HG02840 (cell line): ENCODE data around the gene SPON1.
"Not testable (repeated sequence)": the region's sequence is repeated elsewhere in the genome, so short reads cannot be mapped to it uniquely, and the experiment has no call there.

ENCODE experiments used
- ATAC-seq: cut with Tn5 transposase; IDR thresholded peaks from one replicate; pipeline ENCODE4 v1.9.1; 2021; ENCODE audit warnings: mild to moderate bottlenecking, moderate library complexity, moderate number of reproducible peaks; ENCODE audit not compliant: unreplicated experiment, low FRiP score

The SPON1 gene

DNA sequence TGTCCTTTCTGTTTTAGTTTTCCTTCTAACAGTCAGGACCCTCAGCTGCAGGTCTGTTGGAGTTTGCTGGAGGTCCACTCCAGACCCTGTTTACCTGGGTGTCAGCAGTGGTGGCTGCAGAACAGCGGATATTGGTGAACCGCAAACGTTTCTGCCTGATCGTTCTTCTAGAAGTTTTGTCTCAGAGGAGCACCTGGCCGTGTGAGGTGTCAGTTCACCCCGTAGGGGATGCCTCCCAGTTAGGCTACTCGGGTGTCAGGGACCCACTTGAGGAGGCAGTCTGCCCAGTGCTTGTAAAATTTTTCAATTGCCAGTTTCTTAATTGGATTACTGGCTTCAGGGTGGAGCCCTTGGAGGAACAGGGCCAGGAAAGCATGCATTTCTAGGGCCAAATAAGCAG is 211.2 kb downstream of the SPON1 start:
- not testable (repeated sequence) for ATAC-seq

- no peak for ATAC-seq
Observed at GRCh38 chr11:14179116-14179820, 216.7 kb downstream of the SPON1 start.

- no peak for ATAC-seq
Observed at GRCh38 chr11:14181121-14181520, 218.6 kb downstream of the SPON1 start.

- no peak for ATAC-seq
Observed at GRCh38 chr11:14182833-14183364, 220.4 kb downstream of the SPON1 start.

DNA sequence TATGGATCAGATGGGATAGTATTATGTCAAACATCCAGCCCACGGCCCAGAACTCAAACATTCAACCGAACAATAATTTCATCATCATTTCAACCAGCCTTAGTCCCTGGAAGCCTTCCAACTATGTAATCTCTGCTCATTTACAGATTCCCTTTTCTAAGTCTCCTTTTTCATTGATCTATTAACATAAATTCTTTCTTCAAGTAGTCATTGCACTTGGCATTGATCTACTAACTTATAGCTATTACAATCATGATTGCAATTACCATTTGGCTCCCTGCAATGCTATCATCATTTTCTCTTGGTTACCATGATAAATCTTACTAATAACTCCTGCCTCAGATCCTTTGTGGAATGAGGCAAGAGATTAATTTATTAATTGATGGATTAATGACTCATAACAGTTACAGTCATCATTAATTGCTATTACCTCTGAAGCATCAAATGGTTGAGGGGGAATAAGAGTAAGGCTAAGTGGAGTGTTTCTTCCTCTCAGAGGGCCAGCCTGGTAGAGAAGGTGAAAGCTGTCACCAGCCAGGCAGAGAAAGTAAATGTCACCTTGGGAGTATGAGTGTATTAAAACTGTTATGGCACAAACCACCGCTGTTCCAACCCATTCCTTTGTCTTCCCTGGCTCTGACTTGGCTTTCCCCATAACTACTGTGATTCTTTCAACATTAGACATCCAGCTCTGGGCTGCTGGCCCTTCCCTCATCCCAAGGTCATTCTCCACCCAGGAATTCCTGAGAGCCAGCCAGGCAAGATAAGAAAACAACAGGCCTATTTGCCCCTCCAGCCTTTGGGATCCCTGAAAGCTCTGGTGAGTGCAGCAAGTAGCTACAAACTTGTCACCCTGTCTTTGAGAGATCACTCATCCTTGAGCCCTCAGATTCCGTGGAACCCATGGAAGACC is 221.8 kb downstream of the SPON1 start:
- ATAC-seq = no peak

- ATAC-seq = no peak
Observed at GRCh38 chr11:14185461-14185860, 222.9 kb downstream of the SPON1 start.

DNA sequence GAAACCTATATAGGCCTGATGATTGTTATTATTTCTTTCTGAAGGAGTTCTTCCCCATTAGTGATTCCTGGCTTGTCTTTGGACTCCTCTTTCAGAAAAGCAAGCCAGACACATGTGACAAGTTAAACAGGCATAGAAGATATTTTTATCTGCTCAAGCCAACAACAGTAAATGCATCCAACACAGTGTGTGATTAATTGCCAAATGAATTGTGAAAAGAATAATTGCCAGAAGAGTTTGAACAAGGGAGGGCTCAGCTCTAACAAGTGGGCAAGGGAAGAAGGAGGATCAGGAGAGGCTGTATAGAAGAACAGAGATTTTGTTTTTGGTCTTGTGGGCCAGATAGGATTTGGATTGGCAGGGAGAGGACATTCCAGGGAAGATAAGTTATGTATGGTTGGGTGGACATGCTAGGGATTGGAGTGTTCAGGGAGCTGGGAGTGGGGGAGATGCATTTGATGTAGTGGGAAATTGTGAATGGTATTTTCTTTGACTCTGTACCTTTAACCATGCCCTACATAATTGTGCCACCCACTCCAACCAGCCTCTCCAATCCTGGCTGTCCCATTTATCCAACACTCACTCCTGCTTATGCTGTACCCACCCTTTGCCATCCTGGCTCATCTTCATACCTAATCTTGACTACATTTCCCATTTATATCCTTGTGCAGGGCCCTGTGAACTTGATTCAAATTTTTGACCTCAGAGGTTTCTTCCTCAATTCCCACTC is 223.7 kb downstream of the SPON1 start:
- no peak for ATAC-seq

DNA sequence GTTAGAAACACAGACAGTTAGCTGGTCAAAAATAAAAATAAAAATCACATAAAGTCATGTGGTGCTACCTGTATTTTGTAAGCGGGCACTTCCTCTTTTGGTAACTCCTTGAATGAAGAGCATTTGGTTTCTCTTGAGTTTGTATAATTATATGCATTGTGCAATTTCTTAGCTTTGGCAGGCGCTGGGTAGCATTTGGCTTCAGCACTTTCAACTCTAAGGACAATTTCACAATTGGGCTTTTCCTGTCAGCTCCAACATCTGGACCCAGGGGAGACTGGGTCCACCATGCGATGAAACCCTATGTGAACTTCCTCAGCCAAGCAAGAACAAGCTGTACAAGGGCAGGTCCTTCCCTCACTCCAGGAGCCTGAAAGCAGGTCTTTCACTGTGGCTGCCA is 227.4 kb downstream of the SPON1 start:
- no peak for ATAC-seq

- no peak for ATAC-seq
Observed at GRCh38 chr11:14190992-14191778, 228.7 kb downstream of the SPON1 start.

- no peak for ATAC-seq
Observed at GRCh38 chr11:14193644-14194043, 231.1 kb downstream of the SPON1 start.

DNA sequence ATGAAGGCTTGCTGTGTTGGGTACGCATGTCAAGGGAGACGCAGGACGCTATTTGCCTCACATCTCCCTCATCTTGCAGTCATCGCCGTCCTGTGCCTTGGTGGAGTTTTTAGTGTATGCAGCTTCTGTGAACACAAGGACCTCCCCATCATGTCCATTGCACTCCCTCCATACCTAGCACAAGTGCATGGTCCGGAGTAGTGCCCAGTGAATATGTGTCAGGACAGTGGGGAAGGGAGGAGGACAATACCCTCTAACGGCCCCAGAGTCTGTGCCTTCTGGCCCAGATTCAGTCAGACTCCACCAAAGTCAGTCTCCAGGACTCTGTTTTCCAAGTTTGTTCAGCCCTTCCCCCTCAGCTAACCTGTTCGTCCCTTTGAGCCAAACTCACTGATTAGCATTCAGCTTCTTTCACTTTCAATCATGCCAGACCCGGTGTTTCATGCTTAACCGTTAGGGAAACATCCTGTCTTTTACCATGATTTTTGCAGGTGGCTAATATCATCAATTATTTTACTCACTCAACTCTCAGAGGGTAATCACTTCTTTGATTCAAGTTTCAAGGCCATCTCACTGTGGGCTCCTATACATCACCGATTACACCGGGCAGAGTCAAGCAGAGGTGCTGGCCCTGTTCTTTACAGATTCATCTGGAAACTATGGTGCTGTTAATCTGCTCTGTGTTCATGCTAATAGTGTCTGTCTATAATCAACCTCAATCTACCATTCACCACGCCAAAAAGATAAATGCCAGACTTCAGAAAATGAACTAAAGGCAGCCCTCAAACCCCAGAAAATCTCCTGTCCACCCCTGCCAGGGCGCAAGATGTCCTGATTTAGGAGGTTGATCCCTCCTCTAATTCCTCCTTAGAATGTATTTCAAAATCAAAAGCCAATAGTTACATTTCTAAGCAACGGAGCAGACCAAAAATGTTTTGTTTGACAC is 240.0 kb downstream of the SPON1 start:
- ATAC-seq = peak; percentile 55

DNA sequence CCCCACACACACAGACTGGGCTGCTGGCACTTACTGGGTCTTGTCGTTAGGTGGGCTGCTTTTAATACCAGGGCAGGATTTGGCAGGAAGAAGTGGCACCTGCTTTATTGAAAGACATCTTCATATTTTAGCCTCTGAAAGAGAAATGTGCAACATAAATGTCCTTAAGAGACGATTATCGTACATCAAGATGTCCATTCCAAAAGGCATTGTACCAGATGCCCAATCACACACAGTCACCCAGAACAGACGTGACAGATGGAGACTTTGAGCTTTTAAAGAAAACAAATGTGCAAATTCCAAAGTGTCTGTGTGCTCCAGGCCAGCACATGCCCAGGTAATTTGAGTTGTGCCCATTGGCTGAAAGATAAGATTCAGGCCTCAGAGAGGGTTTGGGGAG is 240.8 kb downstream of the SPON1 start:
- ATAC-seq = no peak

DNA sequence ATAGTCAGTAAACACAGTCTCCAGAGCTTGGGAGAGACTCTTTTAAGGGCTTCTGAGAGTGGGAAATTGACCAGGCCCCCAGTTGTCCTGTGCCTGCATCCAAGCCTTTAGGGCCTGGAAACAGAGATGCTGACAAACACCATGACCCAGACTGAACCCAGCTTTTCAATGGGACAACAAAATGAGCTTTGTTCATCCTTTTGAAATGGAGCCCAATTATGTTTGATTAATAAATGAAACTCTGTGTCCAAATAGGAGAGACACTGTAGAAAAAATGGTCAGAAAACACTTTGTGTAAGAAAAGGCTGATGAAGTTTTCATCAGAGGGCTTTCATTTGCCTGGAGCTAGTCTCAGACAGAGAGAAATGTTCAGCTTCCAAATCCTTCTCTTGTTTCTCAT is 250.5 kb downstream of the SPON1 start:
- ATAC-seq = no peak

GRCh38 chr11:14218728-14219127 is 256.2 kb downstream of the SPON1 start:
- ATAC-seq = no peak

- ATAC-seq = no peak
Observed at GRCh38 chr11:14223636-14224288, 261.2 kb downstream of the SPON1 start.

- no peak for ATAC-seq
Observed at GRCh38 chr11:14224395-14224794, 261.9 kb downstream of the SPON1 start.

DNA sequence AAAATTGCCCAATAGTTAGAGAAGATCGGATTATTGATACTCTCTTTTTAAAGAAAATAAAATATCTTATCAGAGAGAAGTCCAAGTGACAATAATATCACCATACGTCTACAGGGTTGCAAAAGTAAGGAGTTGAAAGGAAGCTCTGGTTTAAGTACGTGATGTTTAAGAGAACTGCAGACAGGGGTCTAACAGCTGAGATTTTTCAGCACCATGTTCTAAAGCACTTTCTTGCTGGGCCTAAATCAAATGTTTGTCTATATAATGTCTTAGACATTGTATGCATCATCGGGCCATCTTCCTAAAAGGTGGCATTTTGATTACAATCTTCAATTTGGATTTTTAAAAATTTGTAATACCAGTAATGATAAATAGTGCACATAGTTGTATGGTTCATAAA is 263.1 kb downstream of the SPON1 start:
- no peak for ATAC-seq

DNA sequence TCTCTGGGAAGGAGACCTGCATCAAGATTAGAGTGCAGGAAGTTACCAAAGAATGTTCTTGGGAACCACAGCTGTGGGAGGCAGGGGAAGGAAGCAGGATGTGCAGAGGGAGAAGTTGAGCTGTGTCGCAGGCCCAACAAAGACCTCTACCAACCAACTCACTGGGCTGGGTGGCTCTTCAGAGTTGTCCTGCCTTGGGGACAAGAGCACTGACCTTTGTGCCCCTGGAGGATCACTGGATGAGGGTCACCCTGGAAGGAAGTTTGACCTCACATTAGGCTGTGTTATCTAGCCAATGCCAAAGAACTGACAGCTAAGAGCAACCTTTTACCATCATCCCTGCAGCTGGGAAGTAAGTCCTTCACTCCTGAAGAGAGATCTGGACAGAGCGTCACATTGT is 265.8 kb downstream of the SPON1 start:
- no peak for ATAC-seq
